BLaER1 treated with 17β-estradiol and CSF1 and Interleukin-3, amounts not matched to agents 10 nM and 100 nM (cell line): ENCODE results near the gene TMOD1.

Experiments
- H3K27ac ChIP-seq, 11 experiments: shearing (Covaris generic); formaldehyde crosslinking; 2 replicates each; pipeline ENCODE4 v1.8.1; 2022
- H3K27me3 ChIP-seq, 11 experiments: shearing (Covaris generic); formaldehyde crosslinking; 2 replicates each; pipeline ENCODE4 v1.8.1; 2022
- H3K36me3 ChIP-seq, 11 experiments: shearing (Covaris generic); formaldehyde crosslinking; 2 replicates each; pipeline ENCODE4 v1.8.1; 2022
- H3K4me1 ChIP-seq, 10 experiments: shearing (Covaris generic); formaldehyde crosslinking; 2 replicates each; pipeline ENCODE4 v1.8.1; 2022
- H3K4me2 ChIP-seq, 11 experiments: shearing (Covaris generic); formaldehyde crosslinking; 2 replicates each; pipeline ENCODE4 v1.8.1; 2022
- H3K4me3 ChIP-seq, 10 experiments: shearing (Covaris generic); formaldehyde crosslinking; 2 replicates each; pipeline ENCODE4 v1.8.1; 2022
- H3K9ac ChIP-seq, 11 experiments: shearing (Covaris generic); formaldehyde crosslinking; 2 replicates each; pipeline ENCODE4 v1.8.1; 2022
- H3K9me3 ChIP-seq, 11 experiments: shearing (Covaris generic); formaldehyde crosslinking; replicated peaks in 1 of 11; 2 replicates each; pipeline ENCODE4 v1.8.1; 2022
- H4K20me1 ChIP-seq, 11 experiments: shearing (Covaris generic); formaldehyde crosslinking; 2 replicates each; pipeline ENCODE4 v1.8.1; 2022
- Cebpa-rat ChIP-seq, 11 experiments: shearing (Covaris generic); IDR thresholded peaks; 2 replicates each; pipeline ENCODE4 v1.8.1; 2022

The TMOD1 gene

GRCh38 chr9:97502984-97503861 lies 1.8 kb downstream of the TMOD1 start:
- Histone ChIP-seq H3K27ac (no peak overlapping the region), H3K4me2 (no peak overlapping the region), H3K4me3 (no peak overlapping the region), H3K9ac (no peak overlapping the region), H3K27me3 (peaks cover 70 to 79% (median 73%) of the 10 kb centered on the region in 11 experiments), H3K4me1 (peaks cover 7 to 14% (median 10%) of the 10 kb centered on the region in 10 experiments; a peak in 17 of 20 replicates), H3K9me3 (peaks cover 0 to 28% (median 9%) of the 10 kb centered on the region in 11 experiments; a peak in 11 of 22 replicates), H4K20me1 (peaks cover 0 to 23% (median 14%) of the 10 kb centered on the region in 11 experiments; a peak in 10 of 22 replicates), H3K36me3 (no peaks in the 10 kb centered on the region)
- TF ChIP-seq Cebpa-rat (IDR thresholded peaks at IDR 0.05) = no peak

DNA sequence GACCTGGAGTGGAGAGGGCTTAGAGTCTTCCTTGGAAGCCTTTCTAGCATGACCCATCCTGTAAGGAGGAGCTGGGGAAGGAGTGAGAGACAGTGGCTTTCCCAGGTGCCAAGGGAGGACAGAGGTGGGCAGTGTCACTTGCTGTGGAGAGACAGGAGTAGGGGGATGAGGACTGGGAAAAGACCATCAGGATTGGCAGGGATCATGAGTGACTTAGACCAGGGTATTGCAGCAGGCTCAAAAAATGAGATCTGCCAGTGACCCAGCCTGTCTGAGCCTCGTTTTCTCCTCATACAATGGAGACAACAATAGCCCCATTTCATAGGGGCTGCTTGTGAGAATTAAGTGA lies 2.4 kb downstream of the TMOD1 start:
- H3K27ac ChIP-seq = no peak overlapping the region
- no peak overlapping the region for H3K9ac ChIP-seq
- no peak overlapping the region for H3K4me2 ChIP-seq
- H3K36me3 ChIP-seq = no peaks in the 10 kb centered on the region
- peaks cover 70 to 79% (median 73%) of the 10 kb centered on the region in 11 experiments for H3K27me3 ChIP-seq
- TF ChIP-seq Cebpa-rat (IDR thresholded peaks at IDR 0.05) = no peak
- peaks cover 7 to 14% (median 10%) of the 10 kb centered on the region in 10 experiments; a peak in 17 of 20 replicates for H3K4me1 ChIP-seq
- H4K20me1 ChIP-seq = peaks cover 0 to 23% (median 14%) of the 10 kb centered on the region in 11 experiments; a peak in 10 of 22 replicates
- no peak overlapping the region for H3K4me3 ChIP-seq
- H3K9me3 ChIP-seq = peaks cover 0 to 25% (median 7%) of the 10 kb centered on the region in 11 experiments; a peak in 10 of 22 replicates

DNA sequence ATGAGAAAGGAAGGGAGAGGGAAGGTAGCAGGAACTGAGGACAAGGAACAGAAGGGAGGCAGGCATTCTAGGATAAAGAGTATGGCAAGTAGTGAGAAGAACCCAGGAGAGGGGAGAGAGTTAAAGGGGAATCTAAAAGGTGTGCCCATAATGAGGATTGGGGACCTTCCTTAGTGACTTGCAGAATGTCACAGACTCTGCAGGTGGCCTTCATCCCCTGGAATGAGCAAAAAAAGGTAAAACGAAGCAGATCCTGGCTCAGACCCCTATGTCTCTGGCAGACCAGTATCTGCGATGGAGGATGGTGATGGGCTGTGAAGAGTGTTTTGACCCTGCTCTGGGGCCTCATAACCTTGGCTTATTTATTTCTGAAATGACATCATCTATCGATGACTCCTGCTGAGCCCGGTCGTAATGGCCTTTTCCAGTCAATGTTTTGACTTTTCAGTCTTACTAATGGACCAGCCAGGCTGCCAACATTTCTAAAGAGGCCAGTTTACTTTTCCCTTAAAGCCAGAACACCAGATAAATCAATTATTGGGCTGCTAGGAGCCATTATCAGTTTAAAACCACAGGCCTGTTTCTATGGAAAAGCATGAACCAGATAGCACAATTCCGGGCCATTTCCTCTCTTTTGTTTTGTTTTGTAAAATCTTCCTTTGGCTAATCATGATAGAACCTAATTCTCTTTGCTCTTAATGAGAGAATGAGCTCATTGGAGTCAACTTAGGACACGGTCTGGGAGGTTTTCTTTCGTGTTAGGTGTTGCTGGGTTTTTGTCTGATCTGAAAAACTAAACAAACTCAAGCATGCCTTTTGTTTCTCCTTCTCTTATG lies 3.1 kb downstream of the TMOD1 start:
- no peak overlapping the region for H3K4me2 ChIP-seq
- peaks cover 0 to 17% (median 0%) of the 10 kb centered on the region in 11 experiments; a peak in 6 of 22 replicates for H3K9me3 ChIP-seq
- no peak overlapping the region for H3K27ac ChIP-seq
- no peaks in the 10 kb centered on the region for H3K36me3 ChIP-seq
- peaks cover 7 to 14% (median 10%) of the 10 kb centered on the region in 10 experiments; a peak in 17 of 20 replicates for H3K4me1 ChIP-seq
- no peak overlapping the region for H3K9ac ChIP-seq
- no peak for TF ChIP-seq Cebpa-rat (IDR thresholded peaks at IDR 0.05)
- H4K20me1 ChIP-seq = peaks cover 0 to 23% (median 14%) of the 10 kb centered on the region in 11 experiments; a peak in 10 of 22 replicates
- peaks cover 63 to 72% (median 66%) of the 10 kb centered on the region in 11 experiments for H3K27me3 ChIP-seq
- H3K4me3 ChIP-seq = no peak overlapping the region

GRCh38 chr9:97505845-97506244 lies 4.4 kb downstream of the TMOD1 start:
- no peak overlapping the region for H3K4me3 ChIP-seq
- peaks cover 0 to 23% (median 14%) of the 10 kb centered on the region in 11 experiments; a peak in 10 of 22 replicates for H4K20me1 ChIP-seq
- H3K36me3 ChIP-seq = no peaks in the 10 kb centered on the region
- H3K27ac ChIP-seq = no peak overlapping the region
- H3K4me2 ChIP-seq = no peak overlapping the region
- TF ChIP-seq Cebpa-rat (IDR thresholded peaks at IDR 0.05) = no peak
- H3K9ac ChIP-seq = no peak overlapping the region
- H3K27me3 ChIP-seq = peaks cover 51 to 59% (median 53%) of the 10 kb centered on the region in 11 experiments
- H3K4me1 ChIP-seq = peaks cover 7 to 14% (median 10%) of the 10 kb centered on the region in 10 experiments; a peak in 17 of 20 replicates
- H3K9me3 ChIP-seq = peaks cover 0 to 17% (median 0%) of the 10 kb centered on the region in 11 experiments; a peak in 5 of 22 replicates

DNA sequence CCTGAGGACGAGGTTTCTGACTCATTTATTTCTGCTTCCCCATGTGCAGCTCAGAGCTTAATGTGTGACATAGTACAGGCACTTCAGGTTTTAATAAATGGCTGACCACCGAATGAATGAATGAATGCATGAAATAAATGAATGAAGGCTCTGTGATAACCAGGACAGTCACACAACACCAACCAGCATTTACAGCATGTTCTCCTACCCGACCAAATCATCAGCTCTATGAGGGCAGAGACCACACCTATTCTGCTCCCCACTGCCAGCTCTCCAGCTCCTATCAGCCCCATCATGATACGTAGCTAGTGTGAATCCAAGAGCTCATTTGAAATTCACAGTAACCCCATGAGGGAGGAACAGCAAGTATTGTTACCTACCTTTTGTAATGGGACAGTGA lies 4.8 kb downstream of the TMOD1 start:
- no peak for TF ChIP-seq Cebpa-rat (IDR thresholded peaks at IDR 0.05)
- Histone ChIP-seq H3K4me3 (no peak overlapping the region), H3K4me1 (peaks cover 7 to 11% (median 9%) of the 10 kb centered on the region in 10 experiments; a peak in 17 of 20 replicates), H3K9ac (no peak overlapping the region), H3K36me3 (no peaks in the 10 kb centered on the region), H3K4me2 (no peak overlapping the region), H4K20me1 (peaks cover 0 to 23% (median 14%) of the 10 kb centered on the region in 11 experiments; a peak in 10 of 22 replicates), H3K27ac (no peak overlapping the region), H3K9me3 (peaks cover 0 to 17% (median 0%) of the 10 kb centered on the region in 11 experiments; a peak in 5 of 22 replicates), H3K27me3 (peaks cover 46 to 55% (median 49%) of the 10 kb centered on the region in 11 experiments)

DNA sequence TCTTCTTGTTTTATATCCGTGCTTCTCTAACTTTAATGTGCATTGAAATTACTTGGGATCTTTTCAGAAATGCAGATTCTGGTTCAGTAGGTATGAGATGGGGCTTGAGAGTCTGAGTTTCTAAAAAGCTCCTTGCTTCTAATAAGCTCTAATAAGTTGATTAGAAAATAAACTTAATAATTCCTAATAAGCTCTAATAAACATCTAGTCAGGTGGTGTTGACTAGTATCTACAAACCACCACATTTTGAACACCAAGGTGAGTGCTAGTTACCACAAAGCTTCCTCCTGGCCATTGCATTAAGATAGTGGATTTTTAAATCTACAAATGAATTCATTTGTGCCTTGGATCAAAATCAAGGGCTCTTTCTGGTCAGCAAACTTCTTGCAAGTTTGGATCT lies 5.3 kb downstream of the TMOD1 start:
- no peak for TF ChIP-seq Cebpa-rat (IDR thresholded peaks at IDR 0.05)
- Histone ChIP-seq H3K9ac (no peak overlapping the region), H4K20me1 (peaks cover 0 to 22% (median 12%) of the 10 kb centered on the region in 11 experiments; a peak in 10 of 22 replicates), H3K27ac (no peak overlapping the region), H3K4me3 (no peak overlapping the region), H3K27me3 (peaks cover 41 to 50% (median 44%) of the 10 kb centered on the region in 11 experiments), H3K4me2 (no peak overlapping the region), H3K36me3 (no peaks in the 10 kb centered on the region), H3K9me3 (peaks cover 0 to 17% (median 0%) of the 10 kb centered on the region in 11 experiments; a peak in 5 of 22 replicates), H3K4me1 (peaks cover 5 to 9% (median 7%) of the 10 kb centered on the region in 10 experiments; a peak in 17 of 20 replicates)

- Histone ChIP-seq H4K20me1 (peaks cover 0 to 14% (median 4%) of the 10 kb centered on the region in 11 experiments; a peak in 9 of 22 replicates), H3K27ac (no peak overlapping the region), H3K36me3 (no peaks in the 10 kb centered on the region), H3K9me3 (peaks cover 0 to 14% (median 0%) of the 10 kb centered on the region in 11 experiments; a peak in 5 of 22 replicates), H3K4me1 (peaks cover 0 to 2% (median 0%) of the 10 kb centered on the region in 10 experiments; a peak in 2 of 20 replicates), H3K27me3 (peaks cover 34 to 43% (median 37%) of the 10 kb centered on the region in 11 experiments), H3K4me2 (no peak overlapping the region), H3K9ac (no peak overlapping the region), H3K4me3 (no peak overlapping the region)
- TF ChIP-seq Cebpa-rat (IDR thresholded peaks at IDR 0.05) = no peak
These were observed 6.0 kb downstream of the TMOD1 start for GRCh38 chr9:97507428-97507984.

DNA sequence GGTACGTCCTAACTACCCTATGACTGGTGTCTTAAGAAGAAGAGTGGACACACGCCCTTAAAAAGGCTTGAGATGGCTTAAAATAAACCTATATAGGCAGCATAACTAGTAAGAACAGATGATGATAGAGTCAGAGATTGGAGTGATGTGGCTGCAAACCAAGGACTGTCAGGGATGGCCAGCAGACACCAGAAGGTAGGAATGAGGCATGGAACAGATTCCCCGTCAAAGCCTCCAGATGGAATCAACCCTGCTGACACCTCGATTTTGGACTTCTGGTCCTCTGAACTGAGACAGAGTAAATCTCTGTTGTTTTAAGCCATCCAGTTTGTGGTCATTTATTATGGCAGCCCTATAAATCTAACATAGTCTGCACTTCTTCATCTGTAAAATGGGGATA lies 7.4 kb downstream of the TMOD1 start:
- H4K20me1 ChIP-seq = peaks cover 0 to 3% (median 0%) of the 10 kb centered on the region in 11 experiments; a peak in 1 of 22 replicates
- H3K4me3 ChIP-seq = no peak overlapping the region
- no peaks in the 10 kb centered on the region for H3K36me3 ChIP-seq
- no peak overlapping the region for H3K27ac ChIP-seq
- H3K9ac ChIP-seq = no peak overlapping the region
- H3K4me1 ChIP-seq = no peaks in the 10 kb centered on the region
- TF ChIP-seq Cebpa-rat (IDR thresholded peaks at IDR 0.05) = no peak
- H3K4me2 ChIP-seq = no peak overlapping the region
- peaks cover 0 to 3% (median 0%) of the 10 kb centered on the region in 11 experiments; a peak in 1 of 22 replicates for H3K9me3 ChIP-seq
- H3K27me3 ChIP-seq = peaks cover 21 to 29% (median 23%) of the 10 kb centered on the region in 11 experiments
